Measurements from ENCODE around the gene LPCAT3. TPM values are rescaled to one million over a fixed set of nuclear protein-coding genes. Genes with fewer than 3 reads are reported as not detected.

LPCAT3 gene
- total RNA-seq, 1 experiment from 2014 or later = 56.6 TPM

GRCh38 chr12:7031306-7031705, 13.0 kb upstream of the LPCAT3 start:
- ChIA-PET POLR2A (ENCODE audit: low non-redundant PET) (interaction anchor here (0.6 kb wide), 1 partner anchor 165 kb away, joined by 3 read pairs; no protein-coding TSS in a partner anchor), CTCF (no interaction called here)
- no TSS peak for BruUV-seq (replicated peaks)
- intact Hi-C loops (cut with micrococcal nuclease; ENCODE audit: unreplicated experiment) = no loop called here
- TF ChIP-seq EZH2 (IDR thresholded peaks at IDR 0.05; ENCODE audit: borderline replicate concordance, low read depth, low read length, poor library complexity, severe bottlenecking) (no peak), CTCF (conservative IDR thresholded peaks at IDR 0.05; ENCODE audit: low read depth, low read length) (no peak)
- Histone ChIP-seq H3K36me3 (ENCODE audit: insufficient read depth, low read length, poor library complexity, severe bottlenecking) (no peaks in the 10 kb centered on the region), H3K27me3 (replicated peaks; ENCODE audit: insufficient read depth, low read depth, low read length, poor library complexity) (no peaks in the 10 kb centered on the region), H3K4me3 (ENCODE audit: low read depth, low read length, poor library complexity, severe bottlenecking) (no peak overlapping the region), H3K9me3 (ENCODE audit: low read depth, low read length, poor library complexity, severe bottlenecking) (no peaks in the 10 kb centered on the region), H3K27ac (ENCODE audit: low read depth, low read length, poor library complexity, severe bottlenecking) (no peak overlapping the region), H3K4me1 (ENCODE audit: insufficient read depth, low read length, poor library complexity, severe bottlenecking) (no peaks in the 10 kb centered on the region)
- DNase-seq (ENCODE audit: low spot score) = no peak

- Histone ChIP-seq H3K4me3 (ENCODE audit: low read depth, low read length, poor library complexity, severe bottlenecking) (no peak overlapping the region), H3K9me3 (ENCODE audit: low read depth, low read length, poor library complexity, severe bottlenecking) (no peaks in the 10 kb centered on the region), H3K27me3 (replicated peaks; ENCODE audit: insufficient read depth, low read depth, low read length, poor library complexity) (no peaks in the 10 kb centered on the region), H3K4me1 (ENCODE audit: insufficient read depth, low read length, poor library complexity, severe bottlenecking) (no peaks in the 10 kb centered on the region), H3K27ac (ENCODE audit: low read depth, low read length, poor library complexity, severe bottlenecking) (no peak overlapping the region), H3K36me3 (ENCODE audit: insufficient read depth, low read length, poor library complexity, severe bottlenecking) (no peaks in the 10 kb centered on the region)
- POLR2A ChIA-PET (ENCODE audit: low non-redundant PET) = no interaction called here
- no peak for TF ChIP-seq CTCF (conservative IDR thresholded peaks at IDR 0.05; ENCODE audit: low read depth, low read length)
- no peak for TF ChIP-seq EZH2 (IDR thresholded peaks at IDR 0.05; ENCODE audit: borderline replicate concordance, low read depth, low read length, poor library complexity, severe bottlenecking)
- intact Hi-C loops (cut with micrococcal nuclease; ENCODE audit: unreplicated experiment) = no loop called here
- CTCF ChIA-PET = interaction anchor here (0.6 kb wide), 1 partner anchor 424 kb away, joined by 3 read pairs; no protein-coding TSS in a partner anchor
- DNase-seq (ENCODE audit: low spot score) = no peak
- no TSS peak for BruUV-seq (replicated peaks)
Measured at GRCh38 chr12:7026854-7027253, 8.6 kb upstream of the LPCAT3 start.

- no peak overlapping the region for H3K27ac ChIP-seq (ENCODE audit: low read depth, low read length, poor library complexity, severe bottlenecking)
- no peaks in the 10 kb centered on the region for H3K27me3 ChIP-seq (replicated peaks; ENCODE audit: insufficient read depth, low read depth, low read length, poor library complexity)
- H3K4me1 ChIP-seq (ENCODE audit: insufficient read depth, low read length, poor library complexity, severe bottlenecking) = no peaks in the 10 kb centered on the region
- intact Hi-C loops (cut with micrococcal nuclease; ENCODE audit: unreplicated experiment) = no loop called here
- no peak for DNase-seq (ENCODE audit: low spot score)
- ChIA-PET POLR2A (ENCODE audit: low non-redundant PET) (no interaction called here), CTCF (no interaction called here)
- H3K9me3 ChIP-seq (ENCODE audit: low read depth, low read length, poor library complexity, severe bottlenecking) = no peaks in the 10 kb centered on the region
- H3K36me3 ChIP-seq (ENCODE audit: insufficient read depth, low read length, poor library complexity, severe bottlenecking) = no peaks in the 10 kb centered on the region
- TF ChIP-seq EZH2 (IDR thresholded peaks at IDR 0.05; ENCODE audit: borderline replicate concordance, low read depth, low read length, poor library complexity, severe bottlenecking) (no peak), CTCF (conservative IDR thresholded peaks at IDR 0.05; ENCODE audit: low read depth, low read length) (no peak)
- no TSS peak for BruUV-seq (replicated peaks)
- H3K4me3 ChIP-seq (ENCODE audit: low read depth, low read length, poor library complexity, severe bottlenecking) = no peak overlapping the region
Measured at GRCh38 chr12:7023114-7023513, 4.8 kb upstream of the LPCAT3 start.
